Cardiac muscle cell (in vitro differentiated cells and primary cell): ENCODE results near the gene PLXNB1. TPM values are rescaled to one million over a fixed set of nuclear protein-coding genes. Genes with fewer than 3 reads are reported as not detected.

ENCODE experiments used
- DNase-seq, 2 donors: peaks; one replicate each; pipeline versions ENCODE4 v3.0.0 to v3.0.0-alpha.2; 2010 to 2017; ENCODE audit warnings: low read depth in 1 of 2, low spot score in 1 of 2
- H3K27ac ChIP-seq: fragments of 200-600 bp; sonication (generic); 2 replicates; pipeline ENCODE4 v1.5.1; 2016
- H3K27me3 ChIP-seq: fragments of 200-600 bp; sonication (generic); 2 replicates; pipeline ENCODE4 v1.6.0; 2016; ENCODE audit warnings: control low read depth
- H3K36me3 ChIP-seq: fragments of 200-600 bp; sonication (generic); 2 replicates; pipeline ENCODE4 v1.5.1; 2016; ENCODE audit warnings: control low read depth
- H3K4me1 ChIP-seq: fragments of 200-600 bp; sonication (generic); 2 replicates; pipeline ENCODE4 v1.8.1; 2017; ENCODE audit warnings: low read depth, mild to moderate bottlenecking, mixed run types
- H3K4me3 ChIP-seq: fragments of 200-600 bp; sonication (generic); 2 replicates; pipeline ENCODE4 v1.5.1; 2016; ENCODE audit warnings: mild to moderate bottlenecking
- H3K9me3 ChIP-seq: fragments of 200-600 bp; sonication (generic); 2 replicates; pipeline ENCODE4 v1.5.1; 2017; ENCODE audit warnings: low read depth, mild to moderate bottlenecking, control low read depth
- CTCF ChIP-seq: IDR thresholded peaks from 2 replicates; pipeline ENCODE4 v1.5.1; 2012; ENCODE audit warnings: low read depth, mild to moderate bottlenecking, low read length
- polyA plus RNA-seq: library from polyadenylated mRNA; unstranded; fragments of >200 nt; fragmentation: Nextera tagmentation; extraction: Ambion mirVana; gene quantifications from 2 replicates; pipeline ENCODE4 v1.2.1, GENCODE V29; 2016
- total RNA-seq: library from RNA; depleted of rRNA; stranded (reverse); fragments of >200 nt; gene quantifications from 2 replicates; pipeline ENCODE4 v1.2.3, GENCODE V29; 2016

PLXNB1 gene
- total and polyA plus RNA-seq, 2 experiments from 2014 or later: 23.9 to 47.1 TPM

GRCh38 chr3:48418140-48418539 is 11.7 kb downstream of the PLXNB1 start:
- no peak overlapping the region for H3K27ac ChIP-seq
- no peak for TF ChIP-seq CTCF
- H3K9me3 ChIP-seq: no peaks in the 10 kb centered on the region
- no peak overlapping the region for H3K4me3 ChIP-seq
- no peaks in the 10 kb centered on the region for H3K27me3 ChIP-seq
- no peaks in the 10 kb centered on the region for H3K4me1 ChIP-seq
- no peak for DNase-seq
- peaks cover 11% of the 10 kb centered on the region for H3K36me3 ChIP-seq

GRCh38 chr3:48417529-48418108 is 12.3 kb downstream of the PLXNB1 start:
- TF ChIP-seq CTCF: no peak
- Histone ChIP-seq H3K4me3 (no peak overlapping the region), H3K9me3 (no peaks in the 10 kb centered on the region), H3K27ac (no peak overlapping the region), H3K4me1 (no peaks in the 10 kb centered on the region), H3K36me3 (peaks cover 11% of the 10 kb centered on the region), H3K27me3 (no peaks in the 10 kb centered on the region)
- DNase-seq: no peak

- no peak overlapping the region for H3K27ac ChIP-seq
- no peaks in the 10 kb centered on the region for H3K27me3 ChIP-seq
- no peaks in the 10 kb centered on the region for H3K9me3 ChIP-seq
- no peak overlapping the region for H3K4me3 ChIP-seq
- no peaks in the 10 kb centered on the region for H3K4me1 ChIP-seq
- no peak for DNase-seq
- peaks cover 15% of the 10 kb centered on the region for H3K36me3 ChIP-seq
- no peak for TF ChIP-seq CTCF
Observed at GRCh38 chr3:48416546-48416945, 13.3 kb downstream of the PLXNB1 start.

GRCh38 chr3:48416091-48416505 is 13.8 kb downstream of the PLXNB1 start:
- H3K27me3 ChIP-seq: no peaks in the 10 kb centered on the region
- H3K4me1 ChIP-seq: no peaks in the 10 kb centered on the region
- no peak for TF ChIP-seq CTCF
- no peaks in the 10 kb centered on the region for H3K9me3 ChIP-seq
- H3K36me3 ChIP-seq: peaks cover 16% of the 10 kb centered on the region
- no peak overlapping the region for H3K4me3 ChIP-seq
- no peak for DNase-seq
- H3K27ac ChIP-seq: no peak overlapping the region

GRCh38 chr3:48415251-48415953 is 14.5 kb downstream of the PLXNB1 start:
- TF ChIP-seq CTCF: no peak
- no peak overlapping the region for H3K4me3 ChIP-seq
- DNase-seq: no peak
- H3K4me1 ChIP-seq: no peaks in the 10 kb centered on the region
- peaks cover 21% of the 10 kb centered on the region for H3K36me3 ChIP-seq
- H3K27me3 ChIP-seq: no peaks in the 10 kb centered on the region
- no peaks in the 10 kb centered on the region for H3K9me3 ChIP-seq
- no peak overlapping the region for H3K27ac ChIP-seq
